HEK293 (cell line): ENCODE data around the gene ARHGAP26.
"Not testable (repeated sequence)": the region's sequence is repeated elsewhere in the genome, so short reads cannot be mapped to it uniquely, and the experiment has no call there.

ENCODE experiments used
- CTCF ChIA-PET: fragments of 350-600 bp; formaldehyde crosslinking; extraction: SDS; loops from one replicate; lab custom pipeline; 2021; ENCODE audit warnings: antibody characterized with exemption; lab: Yijun Ruan, JAX
- POLR2A ChIA-PET: fragments of 300-600 bp; formaldehyde crosslinking; extraction: SDS; loops from one replicate; lab custom pipeline; 2020; ENCODE audit warnings: antibody characterized with exemption, inconsistent platforms; lab: Yijun Ruan, JAX
- H3K27ac ChIP-seq: fragments of 200-500 bp; sonication (Bioruptor generic); 2 replicates; pipeline ENCODE4 v1.5.1; 2014; ENCODE audit warnings: low read depth, low read length, control low read depth, inconsistent platforms; ENCODE audit errors: extremely low read depth
- H3K36me3 ChIP-seq, 2 experiments: fragments of 200-500 bp in 1 of 2; sonication (Bioruptor generic) in 1 of 2; 1 replicate in 1 of 2; 2 replicates in 1 of 2; pipeline ENCODE4 v1.5.1; 2014 to 2017; ENCODE audit warnings: inconsistent platforms in 2 of 2, low read length in 2 of 2; ENCODE audit not compliant: control insufficient read depth in 2 of 2, insufficient read depth in 1 of 2
- H3K4me1 ChIP-seq: fragments of 200-500 bp; sonication (Bioruptor generic); 2 replicates; pipeline ENCODE4 v1.5.1; 2014; ENCODE audit warnings: mild to moderate bottlenecking, low read length, inconsistent platforms; ENCODE audit not compliant: control insufficient read depth, insufficient read depth
- H3K4me3 ChIP-seq: 2 replicates; pipeline ENCODE4 v1.5.1; 2011; ENCODE audit warnings: low read depth, mild to moderate bottlenecking, control low read depth, low read length, moderate library complexity
- H3K9me3 ChIP-seq: fragments of 200-500 bp; sonication (Bioruptor generic); 2 replicates; pipeline ENCODE4 v1.5.1; 2014; ENCODE audit warnings: low read depth, low read length, inconsistent platforms; ENCODE audit not compliant: control insufficient read depth, insufficient read depth
- EGR2 ChIP-seq: fragments of 450-650 bp; formaldehyde crosslinking; IDR thresholded peaks from 2 replicates; pipeline ENCODE4 v1.5.1; 2016; ENCODE audit warnings: low read depth, missing biosample characterization, missing genetic modification characterization
- GLI4 ChIP-seq: fragments of 450-650 bp; formaldehyde crosslinking; IDR thresholded peaks from 2 replicates; pipeline ENCODE4 v1.5.1; 2016; ENCODE audit warnings: missing biosample characterization, missing genetic modification characterization
- GLIS1 ChIP-seq: fragments of 450-650 bp; formaldehyde crosslinking; IDR thresholded peaks from 2 replicates; pipeline ENCODE4 v1.5.1; 2016; ENCODE audit warnings: missing biosample characterization, missing genetic modification characterization
- KLF16 ChIP-seq: fragments of 450-650 bp; formaldehyde crosslinking; IDR thresholded peaks from 2 replicates; pipeline ENCODE4 v1.5.1; 2017; ENCODE audit warnings: missing biosample characterization, missing genetic modification characterization
- OVOL3 ChIP-seq: fragments of 450-650 bp; formaldehyde crosslinking; IDR thresholded peaks from 2 replicates; pipeline ENCODE4 v1.5.1; 2016; ENCODE audit warnings: missing biosample characterization, missing genetic modification characterization
- SCRT1 ChIP-seq: fragments of 450-650 bp; formaldehyde crosslinking; IDR thresholded peaks from 2 replicates; pipeline ENCODE4 v1.5.1; 2016; ENCODE audit warnings: missing biosample characterization, missing genetic modification characterization, borderline replicate concordance
- ZBTB20 ChIP-seq: fragments of 450-650 bp; formaldehyde crosslinking; IDR thresholded peaks from 2 replicates; pipeline ENCODE4 v1.5.1; 2016; ENCODE audit warnings: missing biosample characterization, missing genetic modification characterization
- ZFHX2 ChIP-seq: fragments of 450-650 bp; formaldehyde crosslinking; conservative IDR thresholded peaks from 2 replicates; pipeline ENCODE4 v1.5.1; 2016; ENCODE audit warnings: missing biosample characterization, missing genetic modification characterization
- ZNF155 ChIP-seq: fragments of 450-650 bp; formaldehyde crosslinking; IDR thresholded peaks from 2 replicates; pipeline ENCODE4 v1.5.1; 2016; ENCODE audit warnings: missing biosample characterization, missing genetic modification characterization
- ZNF175 ChIP-seq: fragments of 450-650 bp; formaldehyde crosslinking; IDR thresholded peaks from 2 replicates; pipeline ENCODE4 v1.5.1; 2016; ENCODE audit warnings: missing biosample characterization, missing genetic modification characterization
- ZNF202 ChIP-seq: fragments of 450-650 bp; formaldehyde crosslinking; IDR thresholded peaks from 2 replicates; pipeline ENCODE4 v1.5.1; 2016; ENCODE audit warnings: missing biosample characterization, missing genetic modification characterization, borderline replicate concordance
- ZNF248 ChIP-seq: fragments of 450-650 bp; formaldehyde crosslinking; IDR thresholded peaks from 2 replicates; pipeline ENCODE4 v1.5.1; 2017; ENCODE audit warnings: missing biosample characterization, missing genetic modification characterization
- ZNF514 ChIP-seq: fragments of 450-650 bp; formaldehyde crosslinking; IDR thresholded peaks from 2 replicates; pipeline ENCODE4 v1.5.1; 2016; ENCODE audit warnings: missing biosample characterization, missing genetic modification characterization
- ZNF529 ChIP-seq: fragments of 450-650 bp; formaldehyde crosslinking; IDR thresholded peaks from 2 replicates; pipeline ENCODE4 v1.5.1; 2017; ENCODE audit warnings: missing genetic modification characterization, missing biosample characterization; ENCODE audit not compliant: insufficient replicate concordance
- ZNF658 ChIP-seq: fragments of 450-650 bp; formaldehyde crosslinking; IDR thresholded peaks from 2 replicates; pipeline ENCODE4; 2016; ENCODE audit warnings: missing biosample characterization, missing genetic modification characterization
- TF ChIP-seq, protein P1 (sequence below): fragments of 450-650 bp; formaldehyde crosslinking; IDR thresholded peaks from 2 replicates; pipeline ENCODE4 v1.5.1; 2016; ENCODE audit warnings: missing biosample characterization, missing genetic modification characterization, borderline replicate concordance
- TF ChIP-seq, protein P2 (sequence below): fragments of 450-650 bp; formaldehyde crosslinking; conservative IDR thresholded peaks from 2 replicates; pipeline ENCODE4 v1.5.1; 2016; ENCODE audit warnings: low read depth, missing biosample characterization, missing genetic modification characterization
- TF ChIP-seq, protein P3 (sequence below): fragments of 450-650 bp; formaldehyde crosslinking; IDR thresholded peaks from 2 replicates; pipeline ENCODE4 v1.5.1; 2016; ENCODE audit warnings: missing biosample characterization, missing genetic modification characterization, borderline replicate concordance

ARHGAP26 gene

DNA sequence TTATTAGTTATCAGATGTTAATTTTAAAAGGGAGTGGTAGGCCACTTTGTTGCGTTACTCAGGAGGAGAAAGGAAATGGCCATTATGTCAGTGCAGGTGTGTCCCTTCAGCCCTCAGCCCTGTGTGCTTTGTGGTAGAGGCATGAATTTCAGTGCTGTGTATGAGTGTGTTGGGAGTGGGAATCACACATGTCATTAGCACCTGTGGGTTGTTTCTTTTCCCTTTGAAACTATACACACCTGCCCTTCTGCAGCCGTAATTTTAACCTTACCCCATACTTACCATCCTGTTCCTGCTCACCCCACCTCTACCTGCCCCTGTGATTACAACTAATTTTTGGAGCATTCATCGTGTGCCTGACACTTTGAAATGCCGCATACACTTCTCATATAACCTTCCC is 156.4 kb downstream of the ARHGAP26 start:
- Histone ChIP-seq H3K27ac (no peak overlapping the region), H3K36me3 (no peaks in the 10 kb centered on the region), H3K9me3 (no peaks in the 10 kb centered on the region), H3K4me3 (no peak overlapping the region), H3K4me1 (peaks cover 10% of the 10 kb centered on the region)
- ChIA-PET CTCF (interaction anchor here (0.5 to 2.1 kb wide), 7 partner anchors 11 to 859 kb away, joined by 3 to 9 read pairs (median 3); no protein-coding TSS in a partner anchor), POLR2A (no interaction called here)
- TF ChIP-seq ZNF514 (tag by site-specific recombination), result no peak
- TF ChIP-seq GLI4, result no peak
- no peak for TF ChIP-seq ZNF202 (tag by site-specific recombination)
- TF ChIP-seq ZNF658 (tag by site-specific recombination), result no peak
- TF ChIP-seq ZNF175 (tag by site-specific recombination), result no peak
- no peak for TF ChIP-seq GLIS1 (tag by site-specific recombination)
- no peak for TF ChIP-seq KLF16 (tag by site-specific recombination)
- no peak for TF ChIP-seq ZNF248 (tag by site-specific recombination)
- no peak for TF ChIP-seq ZNF155

GRCh38 chr5:142928999-142929398 is 158.8 kb downstream of the ARHGAP26 start:
- H3K36me3 ChIP-seq, H3K27ac ChIP-seq, H3K4me3 ChIP-seq, POLR2A ChIA-PET, H3K9me3 ChIP-seq: not testable (repeated sequence)
- peak; percentile 28; the same call in 1 of the 2 replicates for TF ChIP-seq EGR2 (tag by site-specific recombination)
- TF ChIP-seq ZFHX2 (tag by site-specific recombination), result 0 out of 2 replicates have a peak, but pooled peaks have one; percentile 7
- CTCF ChIA-PET, result interaction anchor here (1.0 to 2.0 kb wide), 3 partner anchors 13 to 474 kb away, joined by 3 to 5 read pairs (median 3); no protein-coding TSS in a partner anchor
- peaks cover 12% of the 10 kb centered on the region for H3K4me1 ChIP-seq

DNA sequence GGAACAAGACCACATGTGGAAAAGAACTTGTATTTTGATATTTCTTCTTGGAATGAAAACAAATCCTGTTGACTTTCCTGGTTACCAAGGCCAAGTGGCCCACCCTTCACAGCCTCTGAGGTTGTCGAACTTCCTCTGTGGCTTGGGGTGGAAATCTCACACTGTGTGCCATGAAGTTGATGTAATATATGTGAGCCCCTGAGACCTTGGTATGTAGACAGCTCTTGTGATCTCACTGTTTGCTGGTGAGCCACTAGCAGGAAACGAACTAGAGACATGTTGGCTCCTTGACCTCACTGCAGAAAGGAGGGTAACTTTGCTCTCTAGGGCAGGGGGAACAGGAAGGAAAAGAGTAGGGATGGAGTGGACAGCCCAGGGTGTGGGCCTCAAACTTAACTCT is 159.4 kb downstream of the ARHGAP26 start:
- no peak overlapping the region for H3K27ac ChIP-seq
- H3K4me3 ChIP-seq, result no peak overlapping the region
- H3K9me3 ChIP-seq, result no peaks in the 10 kb centered on the region
- H3K4me1 ChIP-seq, result peaks cover 12% of the 10 kb centered on the region
- CTCF ChIA-PET, result interaction anchor here (1.0 to 2.0 kb wide), 2 partner anchors 216 to 473 kb away, joined by 3 to 5 read pairs; no protein-coding TSS in a partner anchor
- H3K36me3 ChIP-seq, result no peaks in the 10 kb centered on the region
- POLR2A ChIA-PET, result no interaction called here
- TF ChIP-seq, protein P1, sequence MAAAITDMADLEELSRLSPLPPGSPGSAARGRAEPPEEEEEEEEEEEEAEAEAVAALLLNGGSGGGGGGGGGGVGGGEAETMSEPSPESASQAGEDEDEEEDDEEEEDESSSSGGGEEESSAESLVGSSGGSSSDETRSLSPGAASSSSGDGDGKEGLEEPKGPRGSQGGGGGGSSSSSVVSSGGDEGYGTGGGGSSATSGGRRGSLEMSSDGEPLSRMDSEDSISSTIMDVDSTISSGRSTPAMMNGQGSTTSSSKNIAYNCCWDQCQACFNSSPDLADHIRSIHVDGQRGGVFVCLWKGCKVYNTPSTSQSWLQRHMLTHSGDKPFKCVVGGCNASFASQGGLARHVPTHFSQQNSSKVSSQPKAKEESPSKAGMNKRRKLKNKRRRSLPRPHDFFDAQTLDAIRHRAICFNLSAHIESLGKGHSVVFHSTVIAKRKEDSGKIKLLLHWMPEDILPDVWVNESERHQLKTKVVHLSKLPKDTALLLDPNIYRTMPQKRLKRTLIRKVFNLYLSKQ (tag by site-specific recombination), result no peak
- no peak for TF ChIP-seq OVOL3 (tag by site-specific recombination)
- TF ChIP-seq SCRT1 (tag by site-specific recombination), result no peak
- TF ChIP-seq, protein P2, sequence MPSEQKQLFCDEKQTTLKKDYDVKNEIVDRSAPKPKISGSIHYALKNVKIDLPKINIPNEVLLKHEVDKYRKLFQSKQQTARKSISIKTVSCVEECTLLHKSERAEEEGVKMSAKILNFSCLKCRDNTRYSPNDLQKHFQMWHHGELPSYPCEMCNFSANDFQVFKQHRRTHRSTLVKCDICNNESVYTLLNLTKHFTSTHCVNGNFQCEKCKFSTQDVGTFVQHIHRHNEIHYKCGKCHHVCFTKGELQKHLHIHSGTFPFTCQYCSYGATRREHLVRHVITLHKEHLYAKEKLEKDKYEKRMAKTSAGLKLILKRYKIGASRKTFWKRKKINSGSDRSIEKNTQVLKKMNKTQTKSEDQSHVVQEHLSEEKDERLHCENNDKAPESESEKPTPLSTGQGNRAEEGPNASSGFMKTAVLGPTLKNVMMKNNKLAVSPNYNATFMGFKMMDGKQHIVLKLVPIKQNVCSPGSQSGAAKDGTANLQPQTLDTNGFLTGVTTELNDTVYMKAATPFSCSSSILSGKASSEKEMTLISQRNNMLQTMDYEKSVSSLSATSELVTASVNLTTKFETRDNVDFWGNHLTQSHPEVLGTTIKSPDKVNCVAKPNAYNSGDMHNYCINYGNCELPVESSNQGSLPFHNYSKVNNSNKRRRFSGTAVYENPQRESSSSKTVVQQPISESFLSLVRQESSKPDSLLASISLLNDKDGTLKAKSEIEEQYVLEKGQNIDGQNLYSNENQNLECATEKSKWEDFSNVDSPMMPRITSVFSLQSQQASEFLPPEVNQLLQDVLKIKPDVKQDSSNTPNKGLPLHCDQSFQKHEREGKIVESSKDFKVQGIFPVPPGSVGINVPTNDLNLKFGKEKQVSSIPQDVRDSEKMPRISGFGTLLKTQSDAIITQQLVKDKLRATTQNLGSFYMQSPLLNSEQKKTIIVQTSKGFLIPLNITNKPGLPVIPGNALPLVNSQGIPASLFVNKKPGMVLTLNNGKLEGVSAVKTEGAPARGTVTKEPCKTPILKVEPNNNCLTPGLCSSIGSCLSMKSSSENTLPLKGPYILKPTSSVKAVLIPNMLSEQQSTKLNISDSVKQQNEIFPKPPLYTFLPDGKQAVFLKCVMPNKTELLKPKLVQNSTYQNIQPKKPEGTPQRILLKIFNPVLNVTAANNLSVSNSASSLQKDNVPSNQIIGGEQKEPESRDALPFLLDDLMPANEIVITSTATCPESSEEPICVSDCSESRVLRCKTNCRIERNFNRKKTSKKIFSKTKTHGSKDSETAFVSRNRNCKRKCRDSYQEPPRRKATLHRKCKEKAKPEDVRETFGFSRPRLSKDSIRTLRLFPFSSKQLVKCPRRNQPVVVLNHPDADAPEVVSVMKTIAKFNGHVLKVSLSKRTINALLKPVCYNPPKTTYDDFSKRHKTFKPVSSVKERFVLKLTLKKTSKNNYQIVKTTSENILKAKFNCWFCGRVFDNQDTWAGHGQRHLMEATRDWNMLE, result no peak
- no peak for TF ChIP-seq ZBTB20 (tag by site-specific recombination)
- TF ChIP-seq EGR2 (tag by site-specific recombination), result no peak
- TF ChIP-seq, protein P3, sequence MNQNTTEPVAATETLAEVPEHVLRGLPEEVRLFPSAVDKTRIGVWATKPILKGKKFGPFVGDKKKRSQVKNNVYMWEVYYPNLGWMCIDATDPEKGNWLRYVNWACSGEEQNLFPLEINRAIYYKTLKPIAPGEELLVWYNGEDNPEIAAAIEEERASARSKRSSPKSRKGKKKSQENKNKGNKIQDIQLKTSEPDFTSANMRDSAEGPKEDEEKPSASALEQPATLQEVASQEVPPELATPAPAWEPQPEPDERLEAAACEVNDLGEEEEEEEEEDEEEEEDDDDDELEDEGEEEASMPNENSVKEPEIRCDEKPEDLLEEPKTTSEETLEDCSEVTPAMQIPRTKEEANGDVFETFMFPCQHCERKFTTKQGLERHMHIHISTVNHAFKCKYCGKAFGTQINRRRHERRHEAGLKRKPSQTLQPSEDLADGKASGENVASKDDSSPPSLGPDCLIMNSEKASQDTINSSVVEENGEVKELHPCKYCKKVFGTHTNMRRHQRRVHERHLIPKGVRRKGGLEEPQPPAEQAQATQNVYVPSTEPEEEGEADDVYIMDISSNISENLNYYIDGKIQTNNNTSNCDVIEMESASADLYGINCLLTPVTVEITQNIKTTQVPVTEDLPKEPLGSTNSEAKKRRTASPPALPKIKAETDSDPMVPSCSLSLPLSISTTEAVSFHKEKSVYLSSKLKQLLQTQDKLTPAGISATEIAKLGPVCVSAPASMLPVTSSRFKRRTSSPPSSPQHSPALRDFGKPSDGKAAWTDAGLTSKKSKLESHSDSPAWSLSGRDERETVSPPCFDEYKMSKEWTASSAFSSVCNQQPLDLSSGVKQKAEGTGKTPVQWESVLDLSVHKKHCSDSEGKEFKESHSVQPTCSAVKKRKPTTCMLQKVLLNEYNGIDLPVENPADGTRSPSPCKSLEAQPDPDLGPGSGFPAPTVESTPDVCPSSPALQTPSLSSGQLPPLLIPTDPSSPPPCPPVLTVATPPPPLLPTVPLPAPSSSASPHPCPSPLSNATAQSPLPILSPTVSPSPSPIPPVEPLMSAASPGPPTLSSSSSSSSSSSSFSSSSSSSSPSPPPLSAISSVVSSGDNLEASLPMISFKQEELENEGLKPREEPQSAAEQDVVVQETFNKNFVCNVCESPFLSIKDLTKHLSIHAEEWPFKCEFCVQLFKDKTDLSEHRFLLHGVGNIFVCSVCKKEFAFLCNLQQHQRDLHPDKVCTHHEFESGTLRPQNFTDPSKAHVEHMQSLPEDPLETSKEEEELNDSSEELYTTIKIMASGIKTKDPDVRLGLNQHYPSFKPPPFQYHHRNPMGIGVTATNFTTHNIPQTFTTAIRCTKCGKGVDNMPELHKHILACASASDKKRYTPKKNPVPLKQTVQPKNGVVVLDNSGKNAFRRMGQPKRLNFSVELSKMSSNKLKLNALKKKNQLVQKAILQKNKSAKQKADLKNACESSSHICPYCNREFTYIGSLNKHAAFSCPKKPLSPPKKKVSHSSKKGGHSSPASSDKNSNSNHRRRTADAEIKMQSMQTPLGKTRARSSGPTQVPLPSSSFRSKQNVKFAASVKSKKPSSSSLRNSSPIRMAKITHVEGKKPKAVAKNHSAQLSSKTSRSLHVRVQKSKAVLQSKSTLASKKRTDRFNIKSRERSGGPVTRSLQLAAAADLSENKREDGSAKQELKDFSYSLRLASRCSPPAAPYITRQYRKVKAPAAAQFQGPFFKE (tag by site-specific recombination), result no peak
- no peak for TF ChIP-seq ZNF529 (tag by site-specific recombination)
